Caki2 (cell line): ENCODE measurements around the gene CD160. TPM values are rescaled to one million over a fixed set of nuclear protein-coding genes. Genes with fewer than 3 reads are reported as not detected.
"Not testable (repeated sequence)": the region's sequence is repeated elsewhere in the genome, so short reads cannot be mapped to it uniquely, and the experiment has no call there.

Experiments
- DNase-seq: peaks from one replicate; pipeline ENCODE4 v3.0.0-alpha.2; 2015; ENCODE audit warnings: low read depth
- in situ Hi-C: cut with HindIII; loops from 2 replicates; pipeline ENCODE4 v1.10.0; 2016; ENCODE audit warnings: low sequenced_read_pairs, low pct_unique_long_range_greater_than_20kb, mixed read lengths
- total RNA-seq: library from RNA; depleted of rRNA; stranded (reverse); fragments of >200 nt; shearing (Covaris generic); gene quantifications from 2 replicates; pipeline ENCODE4 v1.2.3, GENCODE V29; 2014; ENCODE audit warnings: low replicate concordance

CD160 gene
- total RNA-seq, 1 experiment from 2014 or later, result not detected

- in situ Hi-C loops, result no loop called here
- DNase-seq, result peak; percentile 91
These were observed 13.1 kb upstream of the CD160 start for GRCh38 chr1:145706086-145706664.

- in situ Hi-C loops, result no loop called here
- DNase-seq, result peak; percentile 86
These were observed 12.0 kb upstream of the CD160 start, which contains the start of gene PDZK1 for GRCh38 chr1:145707183-145707867. Gene PDZK1 (minus strand): TSS chr1:145707368. CDS start chr1:145688021, 19,347 bp downstream.

GRCh38 chr1:145708063-145708462, 11.2 kb upstream of the CD160 start:
- in situ Hi-C loops, result no loop called here
- DNase-seq, result peak; percentile 71

- no peak for DNase-seq
- in situ Hi-C loops, result no loop called here
These were observed 8.8 kb upstream of the CD160 start for GRCh38 chr1:145710291-145711027.

GRCh38 chr1:145711213-145711651, 8.1 kb upstream of the CD160 start:
- in situ Hi-C loops, result no loop called here
- DNase-seq, result peak; percentile 98

- DNase-seq, result no peak
- in situ Hi-C loops, result no loop called here
These were observed 4.7 kb upstream of the CD160 start for GRCh38 chr1:145714524-145715111.

DNA sequence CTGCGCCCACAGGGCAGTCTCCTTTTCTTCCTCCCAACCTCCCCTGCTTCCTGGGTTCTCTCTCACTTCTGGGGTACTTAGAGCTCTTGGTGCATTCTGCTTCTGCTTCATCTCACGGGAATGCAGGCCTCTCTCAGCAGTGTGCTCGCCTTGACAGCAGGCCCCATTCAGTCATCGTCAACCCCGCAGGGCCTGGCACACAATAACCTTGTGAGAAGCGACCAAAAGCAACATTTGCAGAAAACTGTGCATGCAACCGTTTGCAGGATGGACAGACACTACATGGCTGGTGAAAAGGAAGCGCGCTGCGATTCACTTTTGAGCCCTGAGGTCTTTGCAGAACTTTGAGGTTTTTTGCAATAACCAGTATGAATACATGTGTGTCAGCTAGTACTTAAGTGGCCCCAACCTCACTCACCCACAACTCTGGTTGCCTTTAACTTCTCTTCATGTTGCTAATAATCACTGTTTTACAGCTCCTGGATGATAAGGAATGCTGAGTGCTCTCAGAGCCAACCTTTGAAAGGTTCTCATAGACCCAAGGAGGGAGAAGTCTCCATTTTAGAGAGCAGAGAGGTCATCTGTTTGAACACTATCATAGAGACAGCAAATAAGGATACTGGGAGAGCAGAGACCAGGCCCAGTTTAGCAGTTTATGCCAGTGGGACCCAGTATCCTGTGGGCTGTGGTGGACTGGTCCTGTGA, 2.5 kb upstream of the CD160 start:
- in situ Hi-C loops, result no loop called here
- DNase-seq, result no peak

DNA sequence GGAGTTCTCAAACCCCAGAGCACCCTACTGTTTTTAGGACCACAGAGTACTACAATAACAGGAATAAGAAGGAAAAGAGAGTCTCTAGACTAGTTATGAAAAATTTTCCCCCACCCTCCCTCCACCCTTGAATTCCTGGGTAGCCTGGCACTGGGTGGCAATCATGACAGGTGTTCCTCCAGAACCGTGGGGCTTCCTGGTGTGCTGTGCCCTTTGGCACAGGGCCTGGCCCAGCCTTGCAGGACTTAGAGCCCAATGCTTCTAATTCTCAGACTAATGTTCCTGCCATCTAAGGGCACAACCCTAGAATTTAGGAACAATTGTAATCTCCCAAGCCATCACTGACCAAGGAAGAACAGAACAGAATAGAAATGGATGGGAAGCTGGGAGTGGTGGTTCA, 1.5 kb upstream of the CD160 start:
- in situ Hi-C loops, result no loop called here
- no peak for DNase-seq

GRCh38 chr1:145718465-145718864, 834 bp upstream of the CD160 start:
- DNase-seq, in situ Hi-C loops: not testable (repeated sequence)

GRCh38 chr1:145720556-145720877, 1.2 kb downstream of the CD160 start:
- in situ Hi-C loops, result no loop called here
- peak; percentile 85 for DNase-seq

DNA sequence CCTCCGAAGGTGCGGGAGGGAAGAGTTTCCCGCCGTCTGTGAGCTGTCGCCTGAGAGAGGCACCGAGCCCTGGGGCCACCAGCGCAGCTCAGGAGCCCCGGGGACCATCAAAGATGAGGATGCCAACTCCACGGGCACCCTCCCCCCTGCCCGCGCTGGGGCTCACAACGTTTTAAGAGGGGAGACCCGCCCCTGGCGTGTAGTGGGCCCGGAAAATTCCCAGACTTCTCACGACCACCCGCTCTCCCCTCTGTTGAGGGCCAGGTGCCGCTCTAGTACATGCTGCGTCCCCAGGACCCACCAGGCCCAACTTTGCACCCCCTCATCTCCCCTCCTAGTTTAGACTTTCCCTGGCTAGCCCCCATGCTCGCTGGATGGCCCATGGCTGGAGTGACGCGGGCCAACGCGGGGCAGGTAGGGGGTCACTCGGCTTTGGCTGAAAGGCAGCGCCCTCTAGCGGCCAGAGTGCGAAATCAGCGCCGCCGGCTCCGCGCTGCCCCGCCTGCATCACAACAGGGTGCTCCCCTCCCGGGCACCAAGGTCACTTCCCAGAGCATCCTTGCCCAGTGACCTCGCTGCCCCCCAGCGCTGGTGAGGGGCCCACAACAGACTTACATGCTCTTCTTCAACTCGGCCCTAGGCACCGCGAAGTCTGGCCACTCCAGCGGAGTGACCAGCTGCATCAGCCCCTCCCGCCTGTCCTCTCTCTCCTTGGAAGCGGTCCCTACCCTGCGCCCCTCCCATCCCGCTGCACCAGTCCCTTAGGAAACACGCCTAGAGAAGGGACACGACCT, 1.8 kb downstream of the CD160 start:
- peak; percentile 73 for DNase-seq
- in situ Hi-C loops, result no loop called here

DNA sequence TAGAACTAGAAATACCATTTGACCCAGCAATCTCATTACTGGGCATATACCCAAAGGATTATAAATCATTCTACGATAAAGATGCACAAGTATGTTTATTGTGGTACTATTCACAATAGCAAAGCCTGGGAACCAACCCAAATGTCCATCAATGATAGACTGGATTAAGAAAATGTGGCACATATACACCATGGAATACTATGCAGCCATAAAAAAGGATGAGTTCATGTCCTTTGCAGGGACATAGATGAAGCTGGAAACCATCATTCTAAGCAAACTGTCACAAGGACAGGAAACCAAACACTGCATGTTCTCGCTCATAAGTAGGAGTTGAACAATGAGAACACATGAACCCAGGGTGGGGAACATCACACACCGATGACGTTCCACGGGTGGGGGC, 6.9 kb downstream of the CD160 start:
- in situ Hi-C loops, DNase-seq: not testable (repeated sequence)

DNA sequence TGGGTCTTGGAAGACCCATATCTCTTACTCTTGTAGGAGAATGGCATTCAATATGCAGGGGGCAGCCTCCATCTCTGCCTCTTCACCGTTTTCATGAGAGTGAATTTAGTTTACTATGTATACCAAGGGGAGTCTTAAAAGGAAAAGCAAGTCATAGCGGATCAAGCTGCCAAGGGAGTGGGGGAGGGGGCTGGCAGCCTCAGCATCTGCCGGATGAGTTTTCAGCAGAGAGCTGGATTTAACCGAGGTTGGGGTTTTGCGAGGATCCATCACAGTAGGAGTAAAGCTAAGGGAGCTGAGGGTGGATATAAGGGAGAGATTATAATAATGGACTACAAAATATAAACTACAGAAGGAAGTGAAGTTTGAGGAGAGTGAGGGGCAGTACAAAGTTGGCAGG, 9.9 kb downstream of the CD160 start:
- DNase-seq, result no peak
- in situ Hi-C loops, result no loop called here

DNA sequence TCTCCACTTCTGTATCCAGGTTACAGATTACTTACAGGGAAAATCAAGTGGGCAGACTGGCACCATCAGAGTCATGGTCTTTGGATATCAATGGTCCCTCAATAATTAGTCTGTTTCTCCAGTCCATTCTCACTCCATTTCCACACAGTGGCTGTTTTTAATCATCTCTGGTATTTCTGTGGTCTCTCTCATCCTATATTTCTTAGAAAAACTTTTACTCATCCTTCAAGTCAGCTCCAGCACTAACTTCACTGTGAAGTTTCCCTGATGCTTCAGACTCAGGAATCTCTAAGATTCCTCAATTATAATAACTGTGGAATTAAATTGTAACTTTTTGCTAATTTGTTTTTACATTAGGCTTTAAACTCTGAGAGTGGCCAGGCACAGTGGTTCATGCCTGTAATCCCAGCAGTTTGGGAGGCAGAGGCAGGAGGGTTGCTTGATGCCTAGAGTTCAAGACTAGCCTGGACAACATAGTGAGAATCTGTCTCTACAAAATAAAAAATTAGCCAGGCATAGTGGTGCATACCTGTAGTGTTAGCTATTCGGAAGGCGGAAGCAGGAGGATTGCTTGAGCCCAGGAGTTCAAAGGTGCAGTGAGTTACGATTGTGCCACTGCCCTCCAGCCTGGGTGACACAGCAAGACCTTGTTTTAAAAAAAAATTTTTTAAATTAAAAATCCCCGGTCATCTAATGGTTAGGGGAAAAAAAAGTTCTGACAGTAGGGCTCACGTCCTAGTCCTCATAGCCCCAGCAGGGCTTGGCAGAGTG, 10.6 kb downstream of the CD160 start:
- DNase-seq, result no peak
- in situ Hi-C loops, result no loop called here

DNA sequence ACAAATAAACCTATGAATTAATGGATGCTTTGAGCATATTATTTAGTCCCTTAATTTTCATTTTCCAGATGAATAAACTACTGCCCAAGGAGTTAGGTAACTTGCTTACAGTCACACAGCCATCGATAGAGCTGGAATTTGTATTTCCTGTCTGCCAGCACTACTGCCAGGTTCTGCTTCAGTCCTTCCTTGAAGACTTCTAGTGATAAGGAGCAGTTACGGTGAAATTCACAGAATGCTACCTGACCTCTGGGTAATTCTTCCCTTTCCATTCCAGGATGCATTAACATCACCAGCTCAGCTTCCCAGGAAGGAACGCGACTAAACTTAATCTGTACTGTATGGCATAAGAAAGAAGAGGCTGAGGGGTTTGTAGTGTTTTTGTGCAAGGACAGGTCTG, 11.2 kb downstream of the CD160 start:
- no peak for DNase-seq
- in situ Hi-C loops, result no loop called here

DNA sequence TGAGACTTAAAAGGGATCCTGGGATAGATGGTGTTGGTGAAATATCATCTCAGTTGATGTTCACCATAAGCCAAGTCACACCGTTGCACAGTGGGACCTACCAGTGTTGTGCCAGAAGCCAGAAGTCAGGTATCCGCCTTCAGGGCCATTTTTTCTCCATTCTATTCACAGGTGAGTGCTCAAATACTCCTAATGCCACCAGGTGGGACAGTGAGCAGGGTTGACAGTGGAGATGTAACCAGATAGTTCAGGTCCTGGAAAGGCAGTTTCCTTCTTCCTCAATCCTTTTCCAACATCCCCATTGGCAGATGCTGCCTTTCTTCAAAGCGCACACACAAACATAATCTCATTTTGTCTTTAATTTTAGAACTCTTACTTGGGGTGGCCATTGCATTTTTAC, 11.6 kb downstream of the CD160 start:
- in situ Hi-C loops, result no loop called here
- no peak for DNase-seq

DNA sequence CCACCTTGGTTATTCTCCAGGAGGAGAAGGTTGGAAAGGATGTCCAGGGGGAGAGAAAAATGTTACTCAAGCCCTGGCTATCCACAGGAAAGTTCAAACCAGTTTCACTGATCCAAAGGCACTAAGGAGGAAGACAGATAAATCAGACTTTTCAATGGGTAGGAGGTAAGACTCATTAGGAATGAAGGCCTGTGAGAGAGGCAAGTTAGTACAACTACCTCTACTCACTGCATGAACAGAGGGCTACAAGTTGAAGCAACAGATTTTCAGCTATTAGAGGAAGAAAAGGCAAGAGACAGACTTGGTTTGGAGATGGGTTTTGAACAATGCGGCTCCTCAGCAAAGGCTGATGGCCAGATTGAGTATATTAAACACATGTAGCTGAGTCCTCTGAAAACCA, 16.9 kb downstream of the CD160 start:
- in situ Hi-C loops, result no loop called here
- no peak for DNase-seq
